Mesodermal cell (in vitro differentiated cells): ENCODE measurements around the gene IARS2.

Source experiments
- H3K27ac ChIP-seq: 2 replicates; pipeline ENCODE4 v1.7.0; 2013; ENCODE audit warnings: mild to moderate bottlenecking, low read depth, low read length, moderate library complexity; ENCODE audit not compliant: severe bottlenecking
- H3K36me3 ChIP-seq: 2 replicates; pipeline ENCODE4 v1.7.1; 2013; ENCODE audit warnings: mild to moderate bottlenecking, low read length, moderate library complexity; ENCODE audit not compliant: control insufficient read depth, insufficient read depth
- H3K4me1 ChIP-seq: one replicate; pipeline ENCODE4 v1.7.1; 2013; ENCODE audit warnings: mild to moderate bottlenecking, low read length; ENCODE audit not compliant: insufficient read depth, control insufficient read depth, poor library complexity, severe bottlenecking
- H3K4me3 ChIP-seq: 2 replicates; pipeline ENCODE4 v1.7.0; 2013; ENCODE audit warnings: low read length, control low read depth, mild to moderate bottlenecking; ENCODE audit not compliant: insufficient read depth, poor library complexity, severe bottlenecking; ENCODE audit errors: extremely low read depth
- H3K9me3 ChIP-seq: 2 replicates; pipeline ENCODE4 v1.7.1; 2013; ENCODE audit warnings: mild to moderate bottlenecking, low read length, moderate library complexity; ENCODE audit not compliant: control insufficient read depth
- WGBS, 2 experiments: methylation state at CpG; one replicate each; pipeline ENCODE4 v1.1.5; 2013; ENCODE audit warnings: missing lambda C conversion rate in 2 of 2; ENCODE audit not compliant: insufficient coverage in 2 of 2; 5-methylcytosine and 5-hydroxymethylcytosine counted together

IARS2 gene

DNA sequence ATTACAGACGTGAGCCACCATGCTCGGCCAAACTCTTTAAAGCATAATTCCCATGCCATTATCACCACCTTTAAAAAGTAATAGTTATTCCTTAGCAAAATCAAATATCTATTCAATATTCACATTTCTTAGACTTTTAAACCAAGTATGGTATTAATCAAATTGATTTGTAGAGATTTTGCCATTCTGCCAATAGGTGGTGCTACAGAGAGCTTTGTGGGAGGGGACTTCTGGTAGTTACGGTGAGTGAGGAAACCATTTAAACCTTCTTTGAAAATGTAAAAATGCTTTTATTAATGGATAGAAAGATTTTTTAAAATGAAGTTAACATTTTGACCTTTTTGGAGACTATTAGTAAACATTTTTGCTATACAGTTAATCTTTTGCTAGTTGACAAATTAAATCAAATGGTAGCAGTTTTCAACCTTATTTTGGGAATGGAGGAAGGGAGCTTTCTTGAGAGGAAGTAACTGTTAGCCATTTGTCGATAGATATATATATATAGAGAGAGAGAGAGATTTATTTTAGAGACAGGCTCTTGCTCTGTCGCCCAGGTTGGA is 19.3 kb downstream of the IARS2 start:
- Histone ChIP-seq H3K36me3 (peaks cover 68% of the 10 kb centered on the region), H3K27ac (no peak overlapping the region), H3K4me3 (no peak overlapping the region), H3K4me1 (no peaks in the 10 kb centered on the region), H3K9me3 (no peaks in the 10 kb centered on the region)
- WGBS, 2 experiments: 87 to 100% methylated on average over 2 to 3 of the region's 5 CpGs

GRCh38 chr1:220119043-220119512 is 25.1 kb downstream of the IARS2 start:
- Histone ChIP-seq H3K36me3 (peaks cover 32% of the 10 kb centered on the region), H3K4me3 (no peak overlapping the region), H3K9me3 (no peaks in the 10 kb centered on the region), H3K27ac (no peak overlapping the region), H3K4me1 (no peaks in the 10 kb centered on the region)
- WGBS, 2 experiments: 93 to 100% methylated on average over 5 of the region's 6 CpGs

DNA sequence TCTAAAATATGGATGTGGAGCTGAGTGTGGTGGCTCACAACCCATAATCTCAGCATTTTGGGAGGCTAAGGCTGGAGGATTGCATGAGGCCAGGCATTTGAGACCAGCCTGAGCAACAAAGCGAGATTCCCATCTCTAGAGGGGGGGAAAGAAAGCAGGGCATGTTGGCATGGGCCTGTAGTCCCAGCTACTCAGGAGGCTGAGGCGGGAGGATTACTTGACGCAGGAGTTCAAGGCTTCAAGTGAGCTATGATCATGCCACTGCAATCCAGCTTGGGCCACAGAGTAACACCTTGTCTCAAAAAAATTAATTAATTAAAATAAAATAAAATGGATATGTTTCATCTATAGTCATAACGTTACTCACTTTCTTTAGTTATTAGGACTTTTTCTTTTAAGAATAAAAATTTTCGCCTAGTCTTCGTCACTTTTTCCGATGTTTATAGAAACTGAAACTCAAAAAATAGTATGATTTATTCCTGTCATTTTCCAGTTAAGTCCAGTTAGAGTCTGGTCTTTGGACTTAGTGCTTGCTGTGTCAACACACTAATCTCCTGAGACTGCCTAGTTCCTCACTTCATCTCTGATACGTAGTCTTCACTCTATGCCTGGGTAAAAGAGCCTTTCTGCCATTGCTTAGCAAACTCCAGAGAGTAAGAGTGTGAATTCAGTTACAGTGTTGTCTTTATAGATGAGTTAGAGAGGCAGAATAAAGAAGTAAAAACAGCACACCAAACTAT is 28.0 kb downstream of the IARS2 start:
- Histone ChIP-seq H3K36me3 (peaks cover 17% of the 10 kb centered on the region), H3K4me1 (no peaks in the 10 kb centered on the region), H3K4me3 (no peak overlapping the region), H3K9me3 (no peaks in the 10 kb centered on the region), H3K27ac (no peak overlapping the region)
- 100% methylated on average over 1 to 2 of the region's 8 CpGs for WGBS, 2 experiments

GRCh38 chr1:220123066-220123465 is 29.1 kb downstream of the IARS2 start:
- Histone ChIP-seq H3K27ac (no peak overlapping the region), H3K4me1 (no peaks in the 10 kb centered on the region), H3K4me3 (no peak overlapping the region), H3K9me3 (no peaks in the 10 kb centered on the region), H3K36me3 (peaks cover 21% of the 10 kb centered on the region)

GRCh38 chr1:220123889-220124288 is 30.0 kb downstream of the IARS2 start:
- no peak overlapping the region for H3K27ac ChIP-seq
- H3K4me3 ChIP-seq: no peak overlapping the region
- peaks cover 26% of the 10 kb centered on the region for H3K36me3 ChIP-seq
- no peaks in the 10 kb centered on the region for H3K4me1 ChIP-seq
- no peaks in the 10 kb centered on the region for H3K9me3 ChIP-seq

DNA sequence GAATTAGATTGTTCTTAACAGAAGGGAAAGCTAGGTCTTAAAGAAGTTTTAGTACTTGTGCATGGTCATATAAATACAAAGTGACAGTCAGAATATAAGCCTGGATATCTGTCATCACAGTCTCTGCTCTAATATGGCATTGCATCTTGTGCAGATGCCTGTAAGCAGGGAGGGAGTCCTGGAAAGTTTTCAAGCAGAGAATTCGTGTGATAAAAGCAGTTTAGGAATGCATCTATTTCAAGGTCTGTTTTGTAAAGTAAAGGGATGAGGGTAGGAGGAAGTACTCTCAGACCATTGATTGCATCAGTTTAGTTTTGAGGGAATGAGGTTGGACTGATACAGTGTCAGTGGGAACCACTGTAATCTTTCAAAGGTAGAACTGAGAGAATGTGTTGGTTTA is 30.6 kb downstream of the IARS2 start:
- Histone ChIP-seq H3K27ac (peak overlapping the region; percentile 61), H3K4me1 (no peaks in the 10 kb centered on the region), H3K4me3 (no peak overlapping the region), H3K9me3 (no peaks in the 10 kb centered on the region), H3K36me3 (peaks cover 28% of the 10 kb centered on the region)
- WGBS, 2 experiments: 38 to 67% methylated on average over 1 of the region's 1 CpG

- no peaks in the 10 kb centered on the region for H3K9me3 ChIP-seq
- 97 to 100% methylated on average over 1 to 2 of the region's 3 CpGs for WGBS, 2 experiments
- H3K27ac ChIP-seq: no peak overlapping the region
- H3K4me1 ChIP-seq: no peaks in the 10 kb centered on the region
- H3K36me3 ChIP-seq: peaks cover 43% of the 10 kb centered on the region
- no peak overlapping the region for H3K4me3 ChIP-seq
Observed at GRCh38 chr1:220127076-220127475, 33.1 kb downstream of the IARS2 start.

DNA sequence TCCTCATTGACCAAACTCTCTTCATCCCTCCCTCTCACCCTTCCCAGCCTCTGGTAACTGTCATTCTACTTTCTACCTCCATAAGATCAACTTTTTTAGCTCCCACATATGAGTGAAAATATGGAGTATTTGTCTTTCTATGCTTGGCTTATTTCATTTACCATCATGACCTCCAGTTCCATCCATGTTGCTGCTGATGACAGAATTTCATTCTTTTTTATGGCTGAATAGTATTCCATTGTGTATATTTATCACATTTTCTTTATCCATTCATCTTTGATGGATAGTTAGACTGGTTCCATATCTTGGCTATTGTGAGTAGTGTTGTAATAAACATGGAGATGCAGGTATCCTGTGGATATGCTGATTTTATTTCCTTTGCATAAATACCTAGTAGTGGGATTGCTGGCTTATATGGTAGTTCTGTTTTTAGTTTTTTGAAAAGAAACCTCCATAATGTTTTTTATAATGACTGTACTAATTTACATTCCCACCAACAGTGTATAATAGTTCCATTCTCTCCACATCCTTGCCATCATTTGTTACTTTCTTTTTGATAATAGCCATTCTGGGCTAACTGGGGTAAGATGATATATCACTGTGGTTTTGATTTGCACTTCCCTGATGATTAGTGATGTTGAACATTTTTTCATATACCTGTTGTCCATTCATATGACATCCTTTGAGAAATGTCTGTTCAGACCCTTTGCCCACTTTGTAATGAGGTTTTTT is 35.7 kb downstream of the IARS2 start:
- Histone ChIP-seq H3K27ac (no peak overlapping the region), H3K4me1 (no peaks in the 10 kb centered on the region), H3K4me3 (no peak overlapping the region), H3K9me3 (no peaks in the 10 kb centered on the region), H3K36me3 (peaks cover 63% of the 10 kb centered on the region)

DNA sequence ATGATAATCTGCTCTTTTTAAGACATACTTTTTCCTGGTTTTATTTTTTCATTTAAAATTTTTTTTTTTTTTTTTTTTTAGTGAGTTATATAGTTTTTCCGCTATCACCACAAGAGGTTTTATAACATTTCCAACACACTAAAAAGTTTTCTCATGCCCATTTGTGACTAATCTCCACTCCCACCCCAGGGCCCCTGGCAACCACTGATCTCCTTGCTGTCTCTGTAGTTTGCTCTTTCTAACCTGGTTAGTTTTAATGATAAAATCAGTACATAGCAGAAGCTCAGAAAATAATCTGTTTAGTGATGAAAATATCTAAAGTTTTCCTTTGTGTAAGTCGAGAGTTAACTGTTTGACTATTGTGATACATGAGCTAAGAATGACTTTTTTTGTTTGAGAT is 41.8 kb downstream of the IARS2 start:
- no peak overlapping the region for H3K27ac ChIP-seq
- WGBS, 2 experiments: 78% methylated on average over 1 of the region's 2 CpGs; no CpG with 5 or more reads in 1 of the 2 experiments
- peaks cover 75% of the 10 kb centered on the region for H3K36me3 ChIP-seq
- H3K9me3 ChIP-seq: no peaks in the 10 kb centered on the region
- H3K4me1 ChIP-seq: no peaks in the 10 kb centered on the region
- no peak overlapping the region for H3K4me3 ChIP-seq

GRCh38 chr1:220137019-220137786 is 43.3 kb downstream of the IARS2 start:
- peaks cover 79% of the 10 kb centered on the region for H3K36me3 ChIP-seq
- H3K4me3 ChIP-seq: no peak overlapping the region
- no peaks in the 10 kb centered on the region for H3K4me1 ChIP-seq
- H3K27ac ChIP-seq: peak overlapping the region; percentile 86
- WGBS, 2 experiments: 91 to 100% methylated on average over 4 to 6 of the region's 9 CpGs
- H3K9me3 ChIP-seq: no peaks in the 10 kb centered on the region
